Lung microvascular endothelial cell (primary cell): Measurements from ENCODE around the gene C9orf72. TPM values are rescaled to one million over a fixed set of nuclear protein-coding genes. Genes with fewer than 3 reads are reported as not detected.

Experiments
- DNase-seq, 2 donors: peaks; one replicate each; pipeline versions ENCODE4 v3.0.0 to v3.0.0-alpha.2; 2010; ENCODE audit warnings: low read depth in 2 of 2
- total RNA-seq: library from RNA; depleted of rRNA; stranded (reverse); fragments of >200 nt; gene quantifications from 2 replicates; pipeline ENCODE4 v1.2.1, GENCODE V29; 2014

Gene C9orf72
- total RNA-seq, 1 donor from 2014 or later, result 7.5 TPM

- peak; percentile 100 for DNase-seq
Observed at GRCh38 chr9:27573634-27574590, 631 bp upstream of the C9orf72 start.

- peak; percentile 30 to 65 for DNase-seq
Observed at GRCh38 chr9:27572566-27572917, 739 bp downstream of the C9orf72 start.

GRCh38 chr9:27572061-27572460 is 1.2 kb downstream of the C9orf72 start:
- no peak for DNase-seq

GRCh38 chr9:27571011-27571410 is 2.3 kb downstream of the C9orf72 start:
- no peak for DNase-seq

GRCh38 chr9:27569406-27569805 is 3.9 kb downstream of the C9orf72 start:
- no peak for DNase-seq

- DNase-seq, result no peak
Observed at GRCh38 chr9:27566118-27566517, 7.2 kb downstream of the C9orf72 start.

GRCh38 chr9:27565696-27566095 is 7.6 kb downstream of the C9orf72 start:
- DNase-seq, result no peak

GRCh38 chr9:27564670-27565069 is 8.6 kb downstream of the C9orf72 start:
- no peak for DNase-seq

GRCh38 chr9:27563738-27564430 is 9.4 kb downstream of the C9orf72 start:
- DNase-seq, result no peak

- DNase-seq, result no peak
Observed at GRCh38 chr9:27561685-27562084, 11.6 kb downstream of the C9orf72 start.

- no peak for DNase-seq
Observed at GRCh38 chr9:27560457-27560856, 12.8 kb downstream of the C9orf72 start.

GRCh38 chr9:27558307-27558706 is 15.0 kb downstream of the C9orf72 start:
- no peak for DNase-seq

GRCh38 chr9:27556470-27556869 is 16.8 kb downstream of the C9orf72 start:
- no peak for DNase-seq

GRCh38 chr9:27554712-27555111 is 18.6 kb downstream of the C9orf72 start:
- no peak for DNase-seq

- no peak for DNase-seq
Observed at GRCh38 chr9:27549196-27549755, 24.0 kb downstream of the C9orf72 start.

GRCh38 chr9:27548055-27548741 is 25.1 kb downstream of the C9orf72 start:
- DNase-seq, result peak; percentile 38 to 69

- DNase-seq, result no peak
Observed at GRCh38 chr9:27545471-27545870, 27.8 kb downstream of the C9orf72 start.

- DNase-seq, result no peak
Observed at GRCh38 chr9:27542508-27542907, 30.8 kb downstream of the C9orf72 start.

- no peak for DNase-seq
Observed at GRCh38 chr9:27541740-27542139, 31.5 kb downstream of the C9orf72 start.

GRCh38 chr9:27540502-27540901 is 32.8 kb downstream of the C9orf72 start:
- no peak for DNase-seq

- peak in 1 of 2 donors; percentile 17 for DNase-seq
Observed at GRCh38 chr9:27539479-27540441, 33.5 kb downstream of the C9orf72 start.
